GM12878 (cell line): ENCODE data around the gene RRP1B. TPM values are rescaled to one million over a fixed set of nuclear protein-coding genes. Genes with fewer than 3 reads are reported as not detected.
A peak's percentile ranks its signal among the peaks of the same experiment; 100 is the strongest.

Experiments used
- CBFB ChIP-seq: IDR thresholded peaks from 2 replicates; pipeline ENCODE4 v1.6.1; 2016; ENCODE audit warnings: antibody characterized with exemption, low read depth
- CBX3 ChIP-seq: fragments of 200-600 bp; sonication (generic); IDR thresholded peaks from 2 replicates; pipeline ENCODE4 v1.6.1; 2016; ENCODE audit warnings: low read depth, borderline replicate concordance
- EP300 ChIP-seq, 2 experiments: fragments of 150-350 bp in 1 of 2; IDR thresholded peaks; 2 replicates each; pipeline ENCODE4 v1.6.1; 2011 to 2012; ENCODE audit warnings: low read depth in 2 of 2, low read length in 2 of 2, borderline replicate concordance in 1 of 2, improper control_type of control experiment in 1 of 2, inconsistent platforms in 1 of 2; ENCODE audit not compliant: control insufficient read depth in 1 of 2
- ETV6 ChIP-seq, 2 experiments: fragments of 450-650 bp in 1 of 2; IDR thresholded peaks in 1 of 2; conservative IDR thresholded peaks in 1 of 2; 2 replicates each; pipeline ENCODE4 v1.6.1; 2014; ENCODE audit warnings: antibody characterized with exemption in 1 of 2, borderline replicate concordance in 1 of 2, low read depth in 1 of 2, mild to moderate bottlenecking in 1 of 2, moderate library complexity in 1 of 2
- FOXK2 ChIP-seq: fragments of 450-650 bp; IDR thresholded peaks from 2 replicates; pipeline ENCODE4 v1.6.1; 2017; ENCODE audit warnings: mild to moderate bottlenecking, moderate library complexity
- HCFC1 ChIP-seq: fragments of 150-350 bp; IDR thresholded peaks from 2 replicates; pipeline ENCODE4 v1.6.1; 2014; ENCODE audit warnings: low read length
- MEF2A ChIP-seq: IDR thresholded peaks from 2 replicates; pipeline ENCODE4 v1.6.1; 2011; ENCODE audit warnings: low read depth, mild to moderate bottlenecking, low read length, moderate library complexity; ENCODE audit not compliant: insufficient read depth
- MTA3 ChIP-seq: IDR thresholded peaks from 2 replicates; pipeline ENCODE4 v1.6.1; 2012; ENCODE audit warnings: low read length, inconsistent platforms, borderline replicate concordance
- NKRF ChIP-seq: fragments of 450-650 bp; conservative IDR thresholded peaks from 2 replicates; pipeline ENCODE4 v1.6.1; 2017; ENCODE audit warnings: mild to moderate bottlenecking, moderate library complexity
- NR2C2 ChIP-seq: IDR thresholded peaks from 2 replicates; pipeline ENCODE4 v1.6.1; 2011; ENCODE audit warnings: borderline replicate concordance, low read depth; ENCODE audit not compliant: control insufficient read depth, insufficient read length
- POLR2A ChIP-seq: IDR thresholded peaks from 2 replicates; pipeline ENCODE4 v1.6.1; 2011; ENCODE audit warnings: low read depth, mild to moderate bottlenecking, low read length
- RELB ChIP-seq: fragments of 450-650 bp; IDR thresholded peaks from 2 replicates; pipeline ENCODE4 v1.6.1; 2017; ENCODE audit warnings: low read depth, mild to moderate bottlenecking, moderate library complexity
- SMC3 ChIP-seq: IDR thresholded peaks from 2 replicates; pipeline ENCODE4 v1.6.1; 2011; ENCODE audit warnings: low read length, improper control_type of control experiment, borderline replicate concordance
- TBL1XR1 ChIP-seq: IDR thresholded peaks from 2 replicates; pipeline ENCODE4 v1.6.1; 2012; ENCODE audit warnings: low read depth, low read length, improper control_type of control experiment
- TCF12 ChIP-seq: IDR thresholded peaks from 2 replicates; pipeline ENCODE4 v1.6.1; 2011; ENCODE audit warnings: low read depth, mild to moderate bottlenecking, low read length
- ZNF207 ChIP-seq: fragments of 450-650 bp; IDR thresholded peaks from 2 replicates; pipeline ENCODE4 v1.6.1; 2014; ENCODE audit warnings: antibody characterized with exemption, mild to moderate bottlenecking, borderline replicate concordance
- ZNF24 ChIP-seq: fragments of 450-650 bp; IDR thresholded peaks from 2 replicates; pipeline ENCODE4 v1.6.1; 2017; ENCODE audit warnings: antibody characterized with exemption, mild to moderate bottlenecking
- polyA plus RNA-seq, 11 experiments: library from polyadenylated mRNA; depleted of rRNA in 4 of 11; unstranded in 6 of 11; stranded (reverse) in 5 of 11; fragments of >200 nt; fragmentation: Nextera tagmentation in 4 of 11; fragmentation: Illumina TruSeq in 1 of 11; extraction: Ambion mirVana in 4 of 11; extraction: Trizol in 1 of 11; gene quantifications; 1 replicate in 1 of 11; 2 replicates in 10 of 11; pipeline versions ENCODE4 v1.2.1 to v1.2.3, GENCODE V29; 2011 to 2016; ENCODE audit warnings: inconsistent platforms in 2 of 11, missing spikeins in 2 of 11, low read depth in 1 of 11
- total RNA-seq, 4 experiments: library from RNA; depleted of rRNA in 3 of 4; stranded (reverse); fragments of >200 nt in 3 of 4; fragmentation: Illumina TruSeq in 1 of 4; extraction: Trizol in 1 of 4; gene quantifications; 2 replicates each; pipeline versions ENCODE4 v1.2.1 to v1.2.3, GENCODE V29; 2013 to 2021
- TF ChIP-seq, protein P1 (sequence below): fragments of 450-650 bp; IDR thresholded peaks from 2 replicates; pipeline ENCODE4 v1.6.1; 2017; ENCODE audit warnings: borderline replicate concordance
- TF ChIP-seq, protein P2 (sequence below): fragments of 450-650 bp; IDR thresholded peaks from 2 replicates; pipeline ENCODE4 v1.6.1; 2016; ENCODE audit warnings: mild to moderate bottlenecking

RRP1B gene
- total and polyA plus RNA-seq, 10 of the 15 experiments (the other 5 are each of a cell fraction or from before 2014, with no cell fraction given), result 8.1 to 57.4 (median 38.1) TPM

GRCh38 chr21:43659136-43660000 lies at the start of gene RRP1B, which contains the start of gene HSF2BP (continued):
- TF ChIP-seq NKRF (peak; percentile 95), ZNF24 (peak; percentile 60), CBFB (no peak), NR2C2 (no peak), RELB (no peak), CBX3 (no peak), ETV6 (conservative IDR thresholded peaks at IDR 0.05 in 1 of 2, IDR thresholded peaks at IDR 0.05 in 1 of 2; ENCODE audit: borderline replicate concordance in 1 of 2, low read depth in 1 of 2) (no peak), SMC3 (no peak), HCFC1 (peak; percentile 80), MEF2A (no peak), ZNF207 (peak; percentile 69), TCF12 (peak; percentile 91), MTA3 (no peak), TBL1XR1 (no peak), EP300 (IDR thresholded peaks at IDR 0.05; ENCODE audit: borderline replicate concordance in 1 of 2, control insufficient read depth in 1 of 2, low read depth in 2 of 2, low read length in 2 of 2) (0 out of 4 replicates have a peak, but pooled peaks of 1 of the 2 experiments have one; percentile 11), FOXK2 (no peak), POLR2A (peak; percentile 92)
- TF ChIP-seq, protein P1, sequence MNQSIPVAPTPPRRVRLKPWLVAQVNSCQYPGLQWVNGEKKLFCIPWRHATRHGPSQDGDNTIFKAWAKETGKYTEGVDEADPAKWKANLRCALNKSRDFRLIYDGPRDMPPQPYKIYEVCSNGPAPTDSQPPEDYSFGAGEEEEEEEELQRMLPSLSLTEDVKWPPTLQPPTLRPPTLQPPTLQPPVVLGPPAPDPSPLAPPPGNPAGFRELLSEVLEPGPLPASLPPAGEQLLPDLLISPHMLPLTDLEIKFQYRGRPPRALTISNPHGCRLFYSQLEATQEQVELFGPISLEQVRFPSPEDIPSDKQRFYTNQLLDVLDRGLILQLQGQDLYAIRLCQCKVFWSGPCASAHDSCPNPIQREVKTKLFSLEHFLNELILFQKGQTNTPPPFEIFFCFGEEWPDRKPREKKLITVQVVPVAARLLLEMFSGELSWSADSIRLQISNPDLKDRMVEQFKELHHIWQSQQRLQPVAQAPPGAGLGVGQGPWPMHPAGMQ, result no peak
- TF ChIP-seq, protein P2, sequence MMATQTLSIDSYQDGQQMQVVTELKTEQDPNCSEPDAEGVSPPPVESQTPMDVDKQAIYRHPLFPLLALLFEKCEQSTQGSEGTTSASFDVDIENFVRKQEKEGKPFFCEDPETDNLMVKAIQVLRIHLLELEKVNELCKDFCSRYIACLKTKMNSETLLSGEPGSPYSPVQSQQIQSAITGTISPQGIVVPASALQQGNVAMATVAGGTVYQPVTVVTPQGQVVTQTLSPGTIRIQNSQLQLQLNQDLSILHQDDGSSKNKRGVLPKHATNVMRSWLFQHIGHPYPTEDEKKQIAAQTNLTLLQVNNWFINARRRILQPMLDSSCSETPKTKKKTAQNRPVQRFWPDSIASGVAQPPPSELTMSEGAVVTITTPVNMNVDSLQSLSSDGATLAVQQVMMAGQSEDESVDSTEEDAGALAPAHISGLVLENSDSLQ, result no peak
